Right atrium auricular region (tissue), 2 donors: ENCODE measurements around the gene FRMD4A. TPM values are rescaled to one million over a fixed set of nuclear protein-coding genes. Genes with fewer than 3 reads are reported as not detected.

Experiments
- DNase-seq: peaks from one replicate; pipeline ENCODE4 v3.0.0-alpha.2; 2019; ENCODE audit warnings: low spot score
- H3K27ac ChIP-seq, 2 donors: fragments of 200-600 bp; sonication (generic); 1 replicate in 1 of 2; 2 replicates in 1 of 2; pipeline ENCODE4 v1.5.1; 2016 to 2019
- H3K27me3 ChIP-seq, 2 donors: fragments of 200-600 bp; sonication (generic); one replicate each; pipeline versions ENCODE4 v1.5.1 to v1.6.0; 2017 to 2019
- H3K36me3 ChIP-seq: fragments of 200-600 bp; sonication (generic); one replicate; pipeline ENCODE4 v1.5.1; 2016
- H3K4me1 ChIP-seq, 2 donors: fragments of 200-600 bp; sonication (generic); one replicate each; pipeline versions ENCODE4 v1.5.1 to v1.6.0; 2017 to 2019
- H3K4me3 ChIP-seq, 2 donors: fragments of 200-600 bp; sonication (generic); 1 replicate in 1 of 2; 2 replicates in 1 of 2; pipeline ENCODE4 v1.5.1; 2017 to 2019; ENCODE audit warnings: mild to moderate bottlenecking in 1 of 2, moderate library complexity in 1 of 2
- H3K9me3 ChIP-seq, 2 donors: fragments of 200-600 bp; sonication (generic); one replicate each; pipeline ENCODE4 v1.5.1; 2019
- total RNA-seq, 2 donors: library from RNA; depleted of rRNA; stranded (reverse); fragments of >200 nt; gene quantifications; one replicate each; pipeline ENCODE4 v1.1.0, GENCODE V29; 2016
- TF ChIP-seq, protein P1 (sequence below), 2 donors: fragments of 200-600 bp; sonication (generic); IDR thresholded peaks; one replicate each; pipeline ENCODE4 v1.5.1; 2019; ENCODE audit warnings: antibody characterized with exemption in 2 of 2

Gene FRMD4A
- total RNA-seq, 2 donors from 2014 or later, result 15.9 to 22.9 TPM

DNA sequence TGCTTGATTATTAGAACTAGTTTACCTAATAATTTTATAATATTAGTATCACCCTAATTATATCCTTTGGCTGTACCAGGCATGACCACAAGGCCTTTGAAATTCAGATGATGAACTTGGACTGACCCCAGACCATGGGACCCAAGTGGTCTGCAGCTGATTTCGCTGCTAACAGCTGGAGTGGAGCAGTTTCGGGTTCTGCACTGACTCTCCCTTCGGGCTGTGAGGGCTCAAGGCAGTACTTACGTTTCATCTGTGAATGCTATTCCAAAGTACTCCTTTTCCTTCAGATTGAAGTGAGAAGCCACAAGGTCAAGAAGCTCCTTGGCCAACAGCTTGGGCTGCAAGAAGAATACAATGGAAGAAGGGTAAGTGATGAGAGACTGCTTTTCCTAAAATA is 520.2 kb downstream of the FRMD4A start:
- Histone ChIP-seq H3K27me3 (no peaks in the 10 kb centered on the region), H3K9me3 (no peaks in the 10 kb centered on the region), H3K36me3 (peaks cover 3% of the 10 kb centered on the region), H3K4me3 (no peak overlapping the region), H3K27ac (no peak overlapping the region), H3K4me1 (peaks cover 0 to 4% of the 10 kb centered on the region in 2 donors)
- TF ChIP-seq, protein P1, sequence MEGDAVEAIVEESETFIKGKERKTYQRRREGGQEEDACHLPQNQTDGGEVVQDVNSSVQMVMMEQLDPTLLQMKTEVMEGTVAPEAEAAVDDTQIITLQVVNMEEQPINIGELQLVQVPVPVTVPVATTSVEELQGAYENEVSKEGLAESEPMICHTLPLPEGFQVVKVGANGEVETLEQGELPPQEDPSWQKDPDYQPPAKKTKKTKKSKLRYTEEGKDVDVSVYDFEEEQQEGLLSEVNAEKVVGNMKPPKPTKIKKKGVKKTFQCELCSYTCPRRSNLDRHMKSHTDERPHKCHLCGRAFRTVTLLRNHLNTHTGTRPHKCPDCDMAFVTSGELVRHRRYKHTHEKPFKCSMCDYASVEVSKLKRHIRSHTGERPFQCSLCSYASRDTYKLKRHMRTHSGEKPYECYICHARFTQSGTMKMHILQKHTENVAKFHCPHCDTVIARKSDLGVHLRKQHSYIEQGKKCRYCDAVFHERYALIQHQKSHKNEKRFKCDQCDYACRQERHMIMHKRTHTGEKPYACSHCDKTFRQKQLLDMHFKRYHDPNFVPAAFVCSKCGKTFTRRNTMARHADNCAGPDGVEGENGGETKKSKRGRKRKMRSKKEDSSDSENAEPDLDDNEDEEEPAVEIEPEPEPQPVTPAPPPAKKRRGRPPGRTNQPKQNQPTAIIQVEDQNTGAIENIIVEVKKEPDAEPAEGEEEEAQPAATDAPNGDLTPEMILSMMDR (IDR thresholded peaks at IDR 0.05), result no peak
- DNase-seq, result no peak

DNA sequence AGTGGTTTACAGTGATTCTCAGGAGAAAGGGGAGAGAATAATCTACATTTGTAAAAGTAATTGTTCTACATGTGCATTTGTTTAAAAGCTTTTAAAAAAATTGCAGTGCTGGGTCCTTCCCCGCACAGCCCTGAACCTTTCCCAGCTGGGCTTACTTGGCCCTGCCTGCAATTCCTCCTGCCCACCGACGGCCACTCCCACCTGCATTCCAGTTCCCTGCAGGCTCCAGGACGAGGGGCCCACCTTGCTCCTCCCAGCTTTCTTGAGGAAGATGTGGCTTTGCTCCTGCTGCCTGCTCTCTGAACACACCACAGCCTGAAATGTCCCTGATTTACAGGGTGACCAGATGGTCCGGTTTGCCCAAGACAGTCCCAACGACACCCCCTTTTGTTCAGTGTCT is 521.3 kb downstream of the FRMD4A start:
- DNase-seq, result no peak
- TF ChIP-seq, protein P1 (IDR thresholded peaks at IDR 0.05), result no peak
- H3K27ac ChIP-seq, result no peak overlapping the region
- H3K4me1 ChIP-seq, result peaks cover 0 to 4% of the 10 kb centered on the region in 2 donors
- H3K9me3 ChIP-seq, result no peaks in the 10 kb centered on the region
- H3K36me3 ChIP-seq, result peaks cover 3% of the 10 kb centered on the region
- H3K27me3 ChIP-seq, result no peaks in the 10 kb centered on the region
- no peak overlapping the region for H3K4me3 ChIP-seq

DNA sequence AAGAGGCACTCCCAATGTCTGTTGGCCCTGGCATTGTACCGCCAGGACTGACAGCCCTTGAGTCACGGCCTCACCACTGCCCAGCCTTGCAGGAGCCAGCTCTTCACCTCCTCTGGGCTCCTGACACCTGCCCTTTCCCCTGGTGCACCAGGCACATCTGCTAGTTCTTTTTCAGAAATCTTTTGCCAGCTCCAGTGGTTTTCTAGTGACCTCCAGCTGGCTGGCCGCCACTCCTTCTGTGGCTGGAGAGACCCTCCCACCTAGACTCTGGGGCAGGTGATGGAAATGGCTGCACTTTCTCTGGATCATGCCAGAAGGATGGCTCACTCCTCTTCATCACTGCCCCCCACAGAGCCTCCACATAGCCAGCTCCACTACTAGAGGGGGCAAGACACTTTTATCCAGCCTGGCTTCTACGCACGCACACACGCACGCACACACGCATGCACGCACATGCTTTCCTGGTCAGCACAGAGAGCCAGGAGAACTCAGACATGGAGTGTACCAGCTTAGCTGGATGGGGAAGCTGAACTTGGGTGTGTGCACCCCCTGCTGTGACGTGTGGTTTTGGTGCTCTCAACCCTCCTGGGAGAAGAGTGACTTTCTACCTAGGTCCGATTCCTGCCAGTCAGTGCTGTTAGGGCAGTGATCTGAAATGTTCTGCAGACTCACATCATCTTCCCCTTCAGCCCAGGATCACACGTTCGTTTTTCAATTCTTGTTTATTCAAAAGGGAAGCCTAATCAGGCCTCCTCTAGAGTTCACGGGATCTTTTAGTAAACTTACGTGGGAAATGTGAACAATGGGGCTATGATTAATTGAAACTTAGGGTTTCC is 522.0 kb downstream of the FRMD4A start:
- Histone ChIP-seq H3K4me3 (no peak overlapping the region), H3K4me1 (peaks cover 0 to 9% of the 10 kb centered on the region in 2 donors), H3K27me3 (no peaks in the 10 kb centered on the region), H3K27ac (no peak overlapping the region), H3K9me3 (no peaks in the 10 kb centered on the region), H3K36me3 (peaks cover 3% of the 10 kb centered on the region)
- DNase-seq, result no peak
- TF ChIP-seq, protein P1 (IDR thresholded peaks at IDR 0.05), result no peak

DNA sequence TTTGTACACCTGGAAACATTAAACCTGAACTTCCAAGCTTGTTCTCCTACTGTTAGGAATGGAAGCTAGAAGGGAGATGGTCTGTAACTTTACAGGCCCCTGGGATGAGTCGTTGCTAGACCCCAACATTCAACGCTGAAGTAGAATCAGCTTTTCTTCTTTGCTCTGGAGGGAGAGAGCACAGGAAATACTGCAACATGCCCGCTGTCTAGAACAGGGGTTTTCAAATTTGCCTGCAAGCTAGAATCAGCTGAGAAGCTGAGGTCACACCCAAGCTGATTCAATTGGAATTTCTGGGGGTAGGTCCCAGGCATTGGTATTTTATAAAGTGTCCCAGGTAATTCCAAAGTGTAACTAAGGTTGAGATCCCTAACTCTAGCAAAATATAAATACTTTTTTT is 524.3 kb downstream of the FRMD4A start:
- Histone ChIP-seq H3K9me3 (no peaks in the 10 kb centered on the region), H3K27ac (no peak overlapping the region), H3K4me1 (peaks cover 0 to 23% of the 10 kb centered on the region in 2 donors), H3K27me3 (no peaks in the 10 kb centered on the region), H3K4me3 (no peak overlapping the region), H3K36me3 (peaks cover 3% of the 10 kb centered on the region)
- DNase-seq, result no peak
- TF ChIP-seq, protein P1 (IDR thresholded peaks at IDR 0.05), result no peak

DNA sequence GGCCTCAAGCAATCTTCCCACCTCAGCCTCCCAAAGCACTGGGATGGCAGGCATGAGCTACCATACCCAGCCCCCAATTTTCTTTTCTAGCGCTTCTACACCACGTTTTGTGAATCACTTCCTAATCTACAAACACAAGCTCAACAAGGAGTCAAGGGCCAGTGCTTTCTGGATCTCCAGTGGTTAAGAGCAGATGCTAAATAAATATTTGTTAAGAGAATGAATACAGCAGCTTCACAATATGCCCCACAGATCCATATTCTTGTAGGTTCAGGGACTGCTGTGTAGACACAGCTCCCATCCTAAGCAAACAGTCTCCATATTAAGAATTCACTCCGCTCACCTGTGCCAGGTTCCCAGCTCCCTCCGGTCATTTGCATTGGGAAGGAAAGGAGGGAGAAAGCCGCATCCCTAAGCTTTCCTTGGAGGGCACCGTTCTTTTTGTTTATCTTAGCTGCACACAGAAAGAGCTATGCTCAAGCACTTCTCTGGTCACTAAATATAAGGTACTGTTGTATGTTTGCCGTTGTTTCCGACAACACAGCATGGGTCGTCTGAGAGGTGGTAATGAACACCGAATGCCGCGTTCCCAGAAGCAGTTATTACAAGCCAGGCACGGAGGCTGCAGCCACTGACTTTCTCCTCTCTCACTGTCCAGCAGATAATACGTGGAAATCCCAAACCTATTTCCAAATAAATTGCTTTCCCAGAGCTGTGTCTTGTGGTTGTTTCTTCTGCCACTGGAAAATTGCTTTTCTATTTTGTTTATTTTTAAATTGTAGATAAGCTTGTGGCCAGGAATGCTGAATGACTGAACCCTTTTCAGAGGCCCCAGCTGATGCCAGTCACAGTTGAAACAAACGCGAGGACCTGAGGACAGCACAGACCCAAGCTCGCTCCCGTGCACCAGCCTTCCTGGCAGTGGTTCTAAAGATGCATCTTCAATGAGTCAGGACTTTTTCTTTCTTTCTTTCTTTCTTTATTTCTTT is 526.9 kb downstream of the FRMD4A start:
- H3K9me3 ChIP-seq, result no peaks in the 10 kb centered on the region
- DNase-seq, result no peak
- TF ChIP-seq, protein P1 (IDR thresholded peaks at IDR 0.05), result no peak
- H3K4me3 ChIP-seq, result peak overlapping the region in 1 of 2 donors; percentile 10
- no peaks in the 10 kb centered on the region for H3K36me3 ChIP-seq
- H3K27ac ChIP-seq, result peak overlapping the region in 1 of 2 donors; percentile 42
- peaks cover 0 to 23% of the 10 kb centered on the region in 2 donors for H3K4me1 ChIP-seq
- no peaks in the 10 kb centered on the region for H3K27me3 ChIP-seq
